HEK293T (cell line): ENCODE data around the gene TBL1X.

ENCODE experiments used
- BHLHE40 ChIP-seq: fragments of 450-650 bp; IDR thresholded peaks from 2 replicates; pipeline ENCODE4 v1.6.1; 2016; ENCODE audit warnings: mild to moderate bottlenecking, moderate library complexity, borderline replicate concordance
- ELF4 ChIP-seq: fragments of 450-650 bp; IDR thresholded peaks from 2 replicates; pipeline ENCODE4 v1.6.1; 2017; ENCODE audit warnings: antibody characterized with exemption
- NFRKB ChIP-seq: fragments of 450-650 bp; IDR thresholded peaks from 2 replicates; pipeline ENCODE4 v1.6.1; 2016; ENCODE audit warnings: mild to moderate bottlenecking, moderate library complexity
- TARDBP ChIP-seq: fragments of 450-650 bp; IDR thresholded peaks from 2 replicates; pipeline ENCODE4 v1.6.1; 2016

GRCh38 chrX:9489234-9489633, 24.4 kb downstream of the TBL1X start:
- TF ChIP-seq NFRKB: no peak
- TF ChIP-seq TARDBP: no peak
- no peak for TF ChIP-seq ELF4
- no peak for TF ChIP-seq BHLHE40
